Natural killer cell (primary cell): ENCODE measurements around the gene DPH2. TPM values are rescaled to one million over a fixed set of nuclear protein-coding genes. Genes with fewer than 3 reads are reported as not detected.

Experiments used
- ATAC-seq, 3 donors: fragments of 150-1000 bp in 2 of 3; fragments of 200-7000 bp in 1 of 3; cut with Tn5 transposase; 1 replicate in 1 of 3; 2 replicates in 2 of 3; pipeline ENCODE4 v1.10.0; 2021; ENCODE audit warnings: mild to moderate bottlenecking in 2 of 3, moderate library complexity in 2 of 3
- DNase-seq, 2 donors: peaks; one replicate each; pipeline versions ENCODE4 v3.0.0 to v3.0.0-alpha.2; 2013 to 2021; ENCODE audit warnings: mixed read lengths in 1 of 2
- H3K27ac ChIP-seq: one replicate; pipeline ENCODE4 v1.5.1; 2013; ENCODE audit warnings: mild to moderate bottlenecking, low read length
- H3K27me3 ChIP-seq: one replicate; pipeline ENCODE4 v1.6.1; 2013; ENCODE audit warnings: low read length; ENCODE audit not compliant: control insufficient read depth, insufficient read depth
- H3K36me3 ChIP-seq: one replicate; pipeline ENCODE4 v1.6.1; 2013; ENCODE audit warnings: low read length; ENCODE audit not compliant: control insufficient read depth, insufficient read depth
- H3K4me1 ChIP-seq: one replicate; pipeline ENCODE4 v1.6.1; 2013; ENCODE audit warnings: low read length; ENCODE audit not compliant: control insufficient read depth, insufficient read depth
- H3K4me3 ChIP-seq: one replicate; pipeline ENCODE4 v1.5.1; 2013; ENCODE audit warnings: low read length
- H3K9me3 ChIP-seq: one replicate; pipeline ENCODE4 v1.6.1; 2013; ENCODE audit warnings: low read length; ENCODE audit not compliant: control insufficient read depth, insufficient read depth
- H3K27ac Mint-ChIP-seq, 2 donors: one replicate each; pipeline ENCODE4 v1.8.0; 2022; ENCODE audit warnings: mild to moderate bottlenecking in 2 of 2, mixed read lengths in 2 of 2, moderate library complexity in 1 of 2
- H3K27me3 Mint-ChIP-seq, 2 donors: one replicate each; pipeline ENCODE4 v1.8.0; 2022; ENCODE audit warnings: low read depth in 2 of 2, mixed read lengths in 2 of 2
- H3K36me3 Mint-ChIP-seq: one replicate; pipeline ENCODE4 v1.8.0; 2022; ENCODE audit warnings: mixed read lengths
- H3K4me1 Mint-ChIP-seq, 2 donors: one replicate each; pipeline ENCODE4 v1.8.0; 2022; ENCODE audit warnings: mixed read lengths in 2 of 2
- H3K4me3 Mint-ChIP-seq: one replicate; pipeline ENCODE4 v1.8.0; 2022; ENCODE audit warnings: mild to moderate bottlenecking, moderate library complexity, mixed read lengths
- H3K9me3 Mint-ChIP-seq, 2 donors: one replicate each; pipeline ENCODE4 v1.8.0; 2022; ENCODE audit warnings: mixed read lengths in 2 of 2
- WGBS: methylation state at CpG from one replicate; pipeline ENCODE4 v1.1.7; 2013; ENCODE audit warnings: missing lambda C conversion rate; ENCODE audit not compliant: insufficient coverage; 5-methylcytosine and 5-hydroxymethylcytosine counted together
- intact Hi-C: fragments of 100-400 bp; cut with micrococcal nuclease; formaldehyde crosslinking; loops from one replicate; pipeline ENCODE4 v1.14.2; 2022
- total RNA-seq, 4 donors: library from RNA; stranded (reverse); fragments of 120-200 nt in 1 of 4; gene quantifications; one replicate each; pipeline versions ENCODE4 v1.2.3 to v1.2.4, GENCODE V29; 2013 to 2022
- TF ChIP-seq, protein P1 (sequence below): fragments of 200-600 bp; IDR thresholded peaks from one replicate; pipeline ENCODE4 v1.8.0; 2022; ENCODE audit warnings: antibody characterized with exemption

The DPH2 gene
- total RNA-seq, 3 donors from 2014 or later (not counting 1 experiment from before 2014, with no cell fraction given), result 18.2 to 27.3 (median 18.8) TPM

DNA sequence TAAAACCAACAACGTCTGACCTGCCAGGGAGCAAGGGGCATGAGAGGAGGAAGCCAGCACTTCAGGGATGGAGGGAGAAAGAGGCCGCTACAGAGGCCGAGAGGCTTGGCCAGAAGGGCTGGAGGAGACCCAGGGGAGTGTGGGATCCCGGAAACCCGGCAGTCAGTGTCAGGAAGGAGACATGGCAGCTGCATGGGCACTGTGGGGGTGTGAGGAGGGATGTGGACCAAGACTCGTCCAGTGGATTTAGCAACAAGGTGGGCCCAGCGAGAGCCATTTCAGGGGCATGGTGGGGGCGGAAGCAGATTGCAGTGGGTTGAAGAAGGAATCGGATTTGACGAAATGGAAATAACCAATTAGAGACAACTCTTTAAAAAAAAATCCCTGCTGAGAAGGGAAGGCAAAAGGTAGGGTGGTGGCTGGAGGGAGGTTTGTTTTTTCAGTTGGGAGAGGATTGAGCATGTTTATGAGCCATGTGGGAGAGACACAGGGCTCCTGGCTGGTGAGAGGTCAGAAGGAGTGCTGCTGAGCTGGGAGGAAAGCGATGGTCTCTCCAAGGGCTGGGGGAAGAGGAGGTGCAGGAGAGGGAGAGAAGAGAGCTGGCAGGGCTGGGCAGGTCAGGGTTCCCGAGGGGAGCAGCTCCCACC, 13.6 kb downstream of the DPH2 start:
- H3K9me3 Mint-ChIP-seq, result no peaks in the 10 kb centered on the region
- no peak overlapping the region for H3K4me3 Mint-ChIP-seq
- TF ChIP-seq, protein P1, sequence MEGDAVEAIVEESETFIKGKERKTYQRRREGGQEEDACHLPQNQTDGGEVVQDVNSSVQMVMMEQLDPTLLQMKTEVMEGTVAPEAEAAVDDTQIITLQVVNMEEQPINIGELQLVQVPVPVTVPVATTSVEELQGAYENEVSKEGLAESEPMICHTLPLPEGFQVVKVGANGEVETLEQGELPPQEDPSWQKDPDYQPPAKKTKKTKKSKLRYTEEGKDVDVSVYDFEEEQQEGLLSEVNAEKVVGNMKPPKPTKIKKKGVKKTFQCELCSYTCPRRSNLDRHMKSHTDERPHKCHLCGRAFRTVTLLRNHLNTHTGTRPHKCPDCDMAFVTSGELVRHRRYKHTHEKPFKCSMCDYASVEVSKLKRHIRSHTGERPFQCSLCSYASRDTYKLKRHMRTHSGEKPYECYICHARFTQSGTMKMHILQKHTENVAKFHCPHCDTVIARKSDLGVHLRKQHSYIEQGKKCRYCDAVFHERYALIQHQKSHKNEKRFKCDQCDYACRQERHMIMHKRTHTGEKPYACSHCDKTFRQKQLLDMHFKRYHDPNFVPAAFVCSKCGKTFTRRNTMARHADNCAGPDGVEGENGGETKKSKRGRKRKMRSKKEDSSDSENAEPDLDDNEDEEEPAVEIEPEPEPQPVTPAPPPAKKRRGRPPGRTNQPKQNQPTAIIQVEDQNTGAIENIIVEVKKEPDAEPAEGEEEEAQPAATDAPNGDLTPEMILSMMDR, result no peak
- no peak for ATAC-seq
- DNase-seq, result no peak
- no peaks in the 10 kb centered on the region for H3K36me3 Mint-ChIP-seq
- 92% methylated on average over 12 of the region's 12 CpGs for WGBS
- peaks cover under 1 to 28% of the 10 kb centered on the region in 2 donors for H3K4me1 Mint-ChIP-seq
- no peaks in the 10 kb centered on the region for H3K27me3 Mint-ChIP-seq
- no peak overlapping the region for H3K4me3 ChIP-seq
- intact Hi-C loops, result no loop called here
- H3K27ac ChIP-seq, result no peak overlapping the region
- H3K27me3 ChIP-seq, result no peaks in the 10 kb centered on the region
- no peak overlapping the region for H3K27ac Mint-ChIP-seq
- no peaks in the 10 kb centered on the region for H3K9me3 ChIP-seq
- peaks cover 14% of the 10 kb centered on the region for H3K4me1 ChIP-seq
- no peaks in the 10 kb centered on the region for H3K36me3 ChIP-seq

DNA sequence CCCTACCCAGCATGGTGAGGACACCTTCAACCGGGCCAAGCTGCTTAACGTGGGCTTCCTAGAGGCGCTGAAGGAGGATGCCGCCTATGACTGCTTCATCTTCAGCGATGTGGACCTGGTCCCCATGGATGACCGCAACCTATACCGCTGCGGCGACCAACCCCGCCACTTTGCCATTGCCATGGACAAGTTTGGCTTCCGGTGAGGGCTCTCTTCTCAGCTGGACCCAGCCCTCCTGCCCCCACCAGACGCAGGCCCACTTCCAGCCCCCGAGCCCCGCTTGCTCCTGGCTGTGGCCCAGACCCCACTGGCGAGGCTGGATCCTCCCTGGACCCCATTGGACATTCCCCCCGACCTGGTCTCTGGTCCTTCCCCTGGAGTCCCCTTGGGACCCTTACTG, 15.0 kb downstream of the DPH2 start:
- H3K4me3 ChIP-seq, result no peak overlapping the region
- H3K4me1 ChIP-seq, result peaks cover 5% of the 10 kb centered on the region
- H3K4me1 Mint-ChIP-seq, result peaks cover 0 to 19% of the 10 kb centered on the region in 2 donors
- H3K36me3 ChIP-seq, result no peaks in the 10 kb centered on the region
- intact Hi-C loops, result no loop called here
- ATAC-seq, result no peak
- H3K4me3 Mint-ChIP-seq, result no peak overlapping the region
- H3K27me3 Mint-ChIP-seq, result no peaks in the 10 kb centered on the region
- H3K9me3 Mint-ChIP-seq, result no peaks in the 10 kb centered on the region
- no peak overlapping the region for H3K27ac ChIP-seq
- H3K27me3 ChIP-seq, result no peaks in the 10 kb centered on the region
- TF ChIP-seq, protein P1, result no peak
- WGBS, result 96% methylated on average over 16 of the region's 16 CpGs
- H3K9me3 ChIP-seq, result no peaks in the 10 kb centered on the region
- no peaks in the 10 kb centered on the region for H3K36me3 Mint-ChIP-seq
- no peak for DNase-seq
- no peak overlapping the region for H3K27ac Mint-ChIP-seq

DNA sequence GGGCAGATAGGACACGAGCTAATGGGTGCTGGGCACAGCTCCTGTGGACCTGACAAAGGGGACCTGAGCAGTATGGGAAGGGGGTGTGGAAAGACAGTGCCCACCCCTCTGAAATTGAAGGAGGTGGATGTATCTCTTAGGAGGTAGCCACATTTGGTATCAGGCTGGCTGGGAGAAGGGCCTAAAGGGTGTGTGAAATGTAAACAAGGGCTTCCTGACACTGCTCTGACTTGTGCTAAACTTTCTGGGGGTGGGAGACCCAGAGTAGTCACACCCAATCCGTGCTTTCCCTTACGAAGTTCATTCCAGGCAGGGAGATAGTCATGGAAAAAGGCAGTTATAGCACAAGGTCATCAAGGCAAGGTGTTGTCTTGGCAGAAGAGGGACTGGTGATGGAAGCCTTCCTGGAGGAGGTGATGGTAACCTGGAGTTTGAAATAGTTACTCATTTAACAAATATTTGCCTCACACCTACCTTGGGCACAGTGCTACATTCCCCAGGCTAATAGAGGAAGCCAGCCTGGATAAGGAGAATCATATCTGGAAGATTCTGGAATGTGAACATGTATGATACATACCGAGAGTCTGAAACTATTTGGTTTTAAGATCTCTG, 16.3 kb downstream of the DPH2 start:
- Histone ChIP-seq H3K36me3 (no peaks in the 10 kb centered on the region), H3K4me3 (no peak overlapping the region), H3K4me1 (peaks cover 6% of the 10 kb centered on the region), H3K9me3 (no peaks in the 10 kb centered on the region), H3K27ac (no peak overlapping the region), H3K27me3 (no peaks in the 10 kb centered on the region)
- H3K4me1 Mint-ChIP-seq, result peaks cover 0 to 12% of the 10 kb centered on the region in 2 donors
- H3K36me3 Mint-ChIP-seq, result no peaks in the 10 kb centered on the region
- no peaks in the 10 kb centered on the region for H3K9me3 Mint-ChIP-seq
- H3K4me3 Mint-ChIP-seq, result no peak overlapping the region
- H3K27ac Mint-ChIP-seq, result no peak overlapping the region
- no peaks in the 10 kb centered on the region for H3K27me3 Mint-ChIP-seq
- TF ChIP-seq, protein P1, result no peak
- ATAC-seq (no peak), DNase-seq (no peak)
- WGBS, result 89% methylated on average over 4 of the region's 4 CpGs
- intact Hi-C loops, result no loop called here
